SK-N-MC (cell line): ENCODE measurements around the gene GSKIP.

Source experiments
- EZH2 ChIP-seq: fragments of 200-600 bp; sonication (generic); IDR thresholded peaks from one replicate; pipeline ENCODE4 v1.6.1; 2017; ENCODE audit warnings: antibody characterized with exemption
- POLR2AphosphoS5 ChIP-seq: IDR thresholded peaks from 2 replicates; pipeline ENCODE4 v1.6.1; 2012; ENCODE audit warnings: mild to moderate bottlenecking, low read depth, low read length, borderline replicate concordance

DNA sequence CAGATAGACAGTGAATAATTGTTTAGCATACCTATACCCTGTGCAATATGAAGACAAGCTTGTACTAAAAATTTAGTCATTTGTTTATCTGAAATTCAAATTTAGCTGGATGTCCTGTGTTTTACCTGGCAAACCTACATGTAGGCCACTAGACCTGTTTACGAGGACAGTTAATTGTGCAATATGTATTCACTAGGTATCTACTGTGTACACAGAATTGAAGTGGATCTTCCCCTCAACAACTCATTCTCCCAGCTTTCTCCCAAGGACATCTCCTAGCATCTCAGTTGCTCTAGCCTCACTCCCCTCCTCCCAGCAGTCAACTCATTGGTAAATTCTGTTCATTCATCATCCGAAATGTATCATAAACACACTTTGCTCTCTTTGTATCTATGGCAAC lies 53.9 kb downstream of the GSKIP start:
- TF ChIP-seq POLR2AphosphoS5 (no peak), EZH2 (no peak)
